Spleen (tissue), 11 donors: Measurements from ENCODE around the gene PACS1. TPM values are rescaled to one million over a fixed set of nuclear protein-coding genes. Genes with fewer than 3 reads are reported as not detected.
A peak's percentile ranks its signal among the peaks of the same experiment; 100 is the strongest.

Experiments
- DNase-seq: peaks from one replicate; pipeline ENCODE4 v3.0.0-alpha.2; 2020
- H3K27ac ChIP-seq, 8 donors: fragments of 200-600 bp; sonication (generic) in 7 of 8; 1 replicate in 4 of 8; 2 replicates in 4 of 8; pipeline versions ENCODE4 v1.5.0 to v1.8.0; 2016 to 2021; ENCODE audit warnings: inconsistent platforms in 4 of 8, mild to moderate bottlenecking in 4 of 8, moderate library complexity in 1 of 8
- H3K27me3 ChIP-seq, 7 donors: fragments of 200-600 bp; sonication (generic) in 6 of 7; replicated peaks in 1 of 7; 1 replicate in 4 of 7; 2 replicates in 3 of 7; pipeline versions ENCODE4 v1.5.0 to v1.8.0; 2016 to 2021; ENCODE audit warnings: inconsistent platforms in 3 of 7, mild to moderate bottlenecking in 1 of 7
- H3K36me3 ChIP-seq, 6 donors: fragments of 200-600 bp; sonication (generic) in 5 of 6; 1 replicate in 4 of 6; 2 replicates in 2 of 6; pipeline versions ENCODE4 v1.5.0 to v1.8.0; 2016 to 2021; ENCODE audit warnings: inconsistent platforms in 2 of 6
- H3K4me1 ChIP-seq, 6 donors: fragments of 200-600 bp; sonication (generic) in 5 of 6; 1 replicate in 3 of 6; 2 replicates in 3 of 6; pipeline versions ENCODE4 v1.5.0 to v1.8.0; 2016 to 2021; ENCODE audit warnings: inconsistent platforms in 3 of 6
- H3K4me3 ChIP-seq, 8 donors: fragments of 200-600 bp; sonication (generic) in 7 of 8; 1 replicate in 4 of 8; 2 replicates in 4 of 8; pipeline versions ENCODE4 v1.5.0 to v1.8.0; 2016 to 2021; ENCODE audit warnings: inconsistent platforms in 4 of 8, mild to moderate bottlenecking in 4 of 8, moderate library complexity in 2 of 8
- H3K9me3 ChIP-seq, 8 donors: fragments of 200-600 bp; sonication (generic) in 7 of 8; 1 replicate in 4 of 8; 2 replicates in 4 of 8; pipeline versions ENCODE4 v1.5.0 to v1.8.0; 2016 to 2021; ENCODE audit warnings: inconsistent platforms in 4 of 8
- CTCF ChIP-seq, 11 experiments: fragments of 200-600 bp in 7 of 11; fragments of 450-650 bp in 4 of 11; sonication (generic) in 4 of 11; IDR thresholded peaks in 8 of 11; conservative IDR thresholded peaks in 3 of 11; 1 replicate in 7 of 11; 2 replicates in 4 of 11; pipeline versions ENCODE4 v1.4.0 to v1.8.0; 2016 to 2021; ENCODE audit warnings: antibody characterized with exemption in 11 of 11, inconsistent platforms in 4 of 11, mild to moderate bottlenecking in 1 of 11
- POLR2A ChIP-seq, 3 donors: fragments of 450-650 bp; IDR thresholded peaks; one replicate each; pipeline ENCODE4 v1.5.1; 2017; ENCODE audit warnings: antibody characterized with exemption in 3 of 3, mild to moderate bottlenecking in 1 of 3
- POLR2AphosphoS5 ChIP-seq, 3 donors: sonication (generic); formaldehyde crosslinking; IDR thresholded peaks; one replicate each; pipeline ENCODE4 v1.5.1; 2017; ENCODE audit warnings: antibody characterized with exemption in 3 of 3
- WGBS, 5 donors: extraction: QIAGEN DNeasy Blood & Tissue Kit in 3 of 5; methylation state at CpG; one replicate each; pipeline versions ENCODE4 v1.1.5 to v1.1.7; 2013 to 2018; 5-methylcytosine and 5-hydroxymethylcytosine counted together
- intact Hi-C: fragments of 100-400 bp; cut with DNase I; formaldehyde crosslinking; loops from one replicate; pipeline ENCODE4 v1.15.0; 2023; ENCODE audit warnings: low total_unique reads
- polyA plus RNA-seq, 3 donors: library from polyadenylated mRNA; stranded (reverse); fragments of 200-250 nt; gene quantifications; one replicate each; pipeline ENCODE4 v1.2.1, GENCODE V29; 2013
- total RNA-seq, 7 donors: library from RNA; depleted of rRNA in 3 of 7; stranded (reverse); fragments of >200 nt in 3 of 7; fragmentation: NEBNext Ultra II Directional in 4 of 7; extraction: Animal tissue kit (Norgen Biotek cat#: 25700) in 4 of 7; gene quantifications; one replicate each; pipeline versions ENCODE4 v1.1.0 to v1.2.1, GENCODE V29; 2016 to 2021
- donor health status: healthy with polysubstance abuse.
- donor health status: DM: no; HTN: no; CAD: no; lungs with moderate emphysema.
- donor health status: DM: no; HTN: no; CAD: no.
- donor health status: Bipolar disorder and iron deficiency.
- donor health status: healthy.
- donor health status: DM: no; HTN: no; CAD: no.
- donor health status: DM: yes; HTN: yes; CAD: no.

The PACS1 gene
- total and polyA plus RNA-seq, 10 donors = 20.6 to 126 (median 98.8) TPM

DNA sequence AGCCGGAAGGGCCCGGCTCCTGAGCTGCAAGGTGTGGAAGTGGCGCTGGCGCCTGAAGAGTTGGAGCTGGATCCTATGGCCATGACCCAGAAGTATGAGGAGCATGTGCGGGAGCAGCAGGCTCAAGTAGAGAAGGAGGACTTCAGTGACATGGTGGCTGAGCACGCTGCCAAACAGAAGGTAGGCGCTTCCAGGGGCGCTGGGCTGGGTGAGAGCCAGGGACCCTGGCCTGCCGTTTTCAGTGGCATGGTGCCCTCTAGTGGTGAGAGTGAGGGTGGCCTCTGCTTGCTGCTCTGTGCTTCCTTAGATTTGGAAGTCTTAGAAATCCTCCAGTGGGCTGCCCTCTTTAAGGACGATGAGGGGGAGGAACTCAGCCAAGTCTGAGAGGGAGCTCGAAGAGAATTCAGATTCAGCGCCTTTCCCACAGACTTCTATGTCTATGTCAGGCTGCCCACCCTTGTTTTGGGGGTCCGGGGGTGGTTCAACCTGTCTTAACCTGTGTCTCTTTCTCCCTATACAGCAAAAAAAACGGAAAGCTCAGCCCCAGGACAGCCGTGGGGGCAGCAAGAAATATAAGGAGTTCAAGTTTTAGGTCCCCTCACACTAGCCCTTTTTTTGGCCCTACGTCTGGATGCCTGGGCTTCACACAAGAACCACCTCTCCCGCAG, 1.8 kb upstream of the PACS1 start:
- Histone ChIP-seq H3K4me3 (peak overlapping the region in 1 of 8 donors; percentile 98), H3K36me3 (peaks cover 8 to 67% (median 52%) of the 10 kb centered on the region in 6 donors), H3K27ac (peak overlapping the region; percentile 95 to 99 (median 99)), H3K27me3 (no peaks in the 10 kb centered on the region), H3K4me1 (peaks cover 33 to 79% (median 58%) of the 10 kb centered on the region in 6 donors), H3K9me3 (no peaks in the 10 kb centered on the region)
- 43 to 58% (median 53%) methylated on average over 17 of the region's 17 CpGs for WGBS, 5 donors
- DNase-seq = peak; percentile 90
- peak; percentile 72 to 97 (median 90) for TF ChIP-seq CTCF (IDR thresholded peaks at IDR 0.05 in 8 of 11, conservative IDR thresholded peaks at IDR 0.05 in 3 of 11)
- TF ChIP-seq POLR2A (IDR thresholded peaks at IDR 0.05) = no peak
- peak; percentile 48 to 75 (median 55) for TF ChIP-seq POLR2AphosphoS5 (IDR thresholded peaks at IDR 0.05)
- intact Hi-C loops = loop anchor here (10.0 kb wide), 1 partner anchor 67 kb away; no protein-coding TSS in a partner anchor

DNA sequence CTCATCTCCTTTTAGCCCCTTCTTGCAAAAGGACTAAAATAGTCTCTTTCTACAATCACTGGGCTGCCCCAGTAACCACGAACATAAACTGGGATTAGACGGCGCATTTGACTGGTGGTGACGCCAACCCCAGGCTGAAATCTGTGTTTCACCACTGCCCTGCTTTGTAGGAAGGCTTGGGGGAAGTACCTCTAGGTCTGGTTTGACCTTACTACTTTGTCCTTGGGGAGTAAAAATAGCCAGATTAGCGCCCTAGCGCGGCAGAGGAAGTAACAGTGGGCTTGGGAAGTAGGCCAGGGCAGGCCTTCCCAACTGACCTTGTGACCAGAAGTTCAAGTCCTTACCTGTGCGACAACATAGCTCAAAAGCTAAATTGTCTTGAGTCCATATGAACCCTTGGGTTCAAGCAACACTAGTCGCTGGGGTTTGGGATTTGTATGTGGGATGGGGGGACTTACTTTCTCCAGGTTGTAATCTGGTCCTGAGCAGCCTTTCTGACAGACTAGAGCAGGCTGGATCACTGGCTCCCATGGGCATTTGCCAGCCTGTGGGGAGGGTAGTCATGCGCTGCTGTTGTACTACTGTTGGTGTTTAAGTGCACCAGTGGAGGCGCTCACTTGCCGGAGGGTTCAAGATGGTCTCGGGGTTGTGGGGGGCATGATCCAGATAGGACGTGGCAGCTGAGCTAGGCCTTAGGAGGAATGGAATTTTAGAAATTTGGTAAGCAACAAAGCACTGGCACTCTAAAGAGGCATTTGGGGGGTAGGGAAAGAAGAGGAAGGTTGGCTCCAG, 953 bp upstream of the PACS1 start:
- peaks cover 3 to 62% (median 45%) of the 10 kb centered on the region in 6 donors for H3K36me3 ChIP-seq
- peak overlapping the region; percentile 95 to 99 (median 99) for H3K27ac ChIP-seq
- intact Hi-C loops = loop anchor here (10.0 kb wide), 1 partner anchor 66 kb away; no protein-coding TSS in a partner anchor
- no peaks in the 10 kb centered on the region for H3K9me3 ChIP-seq
- DNase-seq = peak; percentile 85
- H3K27me3 ChIP-seq = no peaks in the 10 kb centered on the region
- TF ChIP-seq POLR2AphosphoS5 (IDR thresholded peaks at IDR 0.05) = peak in 1 of 3 donors; percentile 62
- no peak for TF ChIP-seq POLR2A (IDR thresholded peaks at IDR 0.05)
- peak in 2 of 11 experiments; percentile 3 to 12 for TF ChIP-seq CTCF (IDR thresholded peaks at IDR 0.05 in 8 of 11, conservative IDR thresholded peaks at IDR 0.05 in 3 of 11)
- 15 to 23% (median 21%) methylated on average over 14 of the region's 14 CpGs for WGBS, 5 donors
- H3K4me1 ChIP-seq = peaks cover 33 to 79% (median 59%) of the 10 kb centered on the region in 6 donors
- H3K4me3 ChIP-seq = peak overlapping the region; percentile 40 to 98 (median 80)

GRCh38 chr11:66070604-66071380, 720 bp downstream of the PACS1 start:
- H3K4me3 ChIP-seq = peak overlapping the region; percentile 74 to 98 (median 84)
- peak overlapping the region; percentile 86 to 99 (median 98) for H3K27ac ChIP-seq
- intact Hi-C loops = no loop called here
- WGBS, 5 donors = 0 to 3% (median 1%) methylated on average over 23 to 60 of the region's 60 CpGs
- TF ChIP-seq POLR2AphosphoS5 (IDR thresholded peaks at IDR 0.05) (peak in 2 of 3 donors; percentile 24 to 37), POLR2A (IDR thresholded peaks at IDR 0.05) (no peak), CTCF (IDR thresholded peaks at IDR 0.05 in 8 of 11, conservative IDR thresholded peaks at IDR 0.05 in 3 of 11) (no peak)
- peak; percentile 90 for DNase-seq
- no peaks in the 10 kb centered on the region for H3K9me3 ChIP-seq
- peaks cover 0 to 61% (median 36%) of the 10 kb centered on the region in 6 donors for H3K36me3 ChIP-seq
- H3K4me1 ChIP-seq = peaks cover 33 to 88% (median 59%) of the 10 kb centered on the region in 6 donors
- no peaks in the 10 kb centered on the region for H3K27me3 ChIP-seq
